GM12875 (cell line): ENCODE measurements around the gene FAM3C.

Experiments
- H3K4me3 ChIP-seq: one replicate; pipeline ENCODE4 v1.5.1; 2011; ENCODE audit warnings: low read depth, low read length, control low read depth
- TF ChIP-seq, protein P1 (sequence below): IDR thresholded peaks from 2 replicates; pipeline ENCODE4 v1.5.1; 2011; ENCODE audit warnings: low read depth, mild to moderate bottlenecking, control low read depth, inconsistent platforms, low read length, moderate library complexity, borderline replicate concordance; ENCODE audit not compliant: insufficient read depth

Gene FAM3C

DNA sequence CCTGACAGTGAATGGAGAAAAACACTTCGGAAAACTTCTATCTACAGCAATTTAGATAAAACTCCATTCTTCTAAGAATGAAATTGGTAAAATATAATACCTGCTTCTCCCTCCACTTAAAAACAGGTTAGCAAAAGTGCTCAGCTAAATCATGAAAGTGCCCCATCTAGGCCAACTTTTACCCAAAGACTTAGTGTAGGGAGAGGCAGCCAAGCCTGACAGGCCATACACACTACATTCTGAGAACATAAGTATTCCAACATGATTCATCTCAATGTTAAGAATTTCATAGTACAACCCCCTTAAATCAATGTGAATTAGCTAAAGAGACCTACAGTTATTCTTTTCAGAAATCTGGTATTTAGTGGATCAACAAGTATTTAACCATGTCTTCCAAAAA, 7.2 kb downstream of the FAM3C start:
- TF ChIP-seq, protein P1, sequence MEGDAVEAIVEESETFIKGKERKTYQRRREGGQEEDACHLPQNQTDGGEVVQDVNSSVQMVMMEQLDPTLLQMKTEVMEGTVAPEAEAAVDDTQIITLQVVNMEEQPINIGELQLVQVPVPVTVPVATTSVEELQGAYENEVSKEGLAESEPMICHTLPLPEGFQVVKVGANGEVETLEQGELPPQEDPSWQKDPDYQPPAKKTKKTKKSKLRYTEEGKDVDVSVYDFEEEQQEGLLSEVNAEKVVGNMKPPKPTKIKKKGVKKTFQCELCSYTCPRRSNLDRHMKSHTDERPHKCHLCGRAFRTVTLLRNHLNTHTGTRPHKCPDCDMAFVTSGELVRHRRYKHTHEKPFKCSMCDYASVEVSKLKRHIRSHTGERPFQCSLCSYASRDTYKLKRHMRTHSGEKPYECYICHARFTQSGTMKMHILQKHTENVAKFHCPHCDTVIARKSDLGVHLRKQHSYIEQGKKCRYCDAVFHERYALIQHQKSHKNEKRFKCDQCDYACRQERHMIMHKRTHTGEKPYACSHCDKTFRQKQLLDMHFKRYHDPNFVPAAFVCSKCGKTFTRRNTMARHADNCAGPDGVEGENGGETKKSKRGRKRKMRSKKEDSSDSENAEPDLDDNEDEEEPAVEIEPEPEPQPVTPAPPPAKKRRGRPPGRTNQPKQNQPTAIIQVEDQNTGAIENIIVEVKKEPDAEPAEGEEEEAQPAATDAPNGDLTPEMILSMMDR = no peak
- no peak overlapping the region for H3K4me3 ChIP-seq

GRCh38 chr7:121385800-121386179, 10.3 kb downstream of the FAM3C start:
- no peak overlapping the region for H3K4me3 ChIP-seq
- TF ChIP-seq, protein P1 = no peak

GRCh38 chr7:121385056-121385799, 10.9 kb downstream of the FAM3C start:
- no peak overlapping the region for H3K4me3 ChIP-seq
- TF ChIP-seq, protein P1 = no peak

GRCh38 chr7:121384265-121384664, 11.8 kb downstream of the FAM3C start:
- TF ChIP-seq, protein P1 = no peak
- no peak overlapping the region for H3K4me3 ChIP-seq

- TF ChIP-seq, protein P1 = no peak
- H3K4me3 ChIP-seq = no peak overlapping the region
Measured at GRCh38 chr7:121383235-121383910, 12.7 kb downstream of the FAM3C start.

- TF ChIP-seq, protein P1 = no peak
Measured at GRCh38 chr7:121382473-121382872, 13.6 kb downstream of the FAM3C start.

GRCh38 chr7:121379930-121380329, 16.2 kb downstream of the FAM3C start:
- H3K4me3 ChIP-seq = no peak overlapping the region
- TF ChIP-seq, protein P1 = no peak

More at GRCh38 chr7:121382473-121382872, 13.6 kb downstream of the FAM3C start:
- H3K4me3 ChIP-seq = no peak overlapping the region
